H1 (cell line): ENCODE measurements around the gene CD300H. TPM values are rescaled to one million over a fixed set of nuclear protein-coding genes. Genes with fewer than 3 reads are reported as not detected.

Experiments
- CHD7 ChIP-seq: fragments of 300-600 bp; sonication (generic); IDR thresholded peaks from 2 replicates; pipeline ENCODE4 v1.7.1; 2012; ENCODE audit warnings: low read length, moderate library complexity, mild to moderate bottlenecking, inconsistent platforms; ENCODE audit not compliant: insufficient replicate concordance
- KDM1A ChIP-seq: fragments of 200-600, 300-600 bp; sonication (generic); IDR thresholded peaks from 2 replicates; pipeline ENCODE4 v1.7.1; 2016; ENCODE audit warnings: mild to moderate bottlenecking, low read length, borderline replicate concordance
- KDM4A ChIP-seq: IDR thresholded peaks from one replicate; pipeline ENCODE4 v1.7.1; 2012; ENCODE audit warnings: low read depth, mild to moderate bottlenecking, moderate library complexity, low read length, inconsistent platforms; ENCODE audit not compliant: severe bottlenecking
- POLR2AphosphoS5 ChIP-seq: IDR thresholded peaks from 2 replicates; pipeline ENCODE4 v1.6.1; 2011; ENCODE audit warnings: low read depth, low read length
- RAD21 ChIP-seq, 2 experiments: IDR thresholded peaks in 1 of 2; conservative IDR thresholded peaks in 1 of 2; 2 replicates each; pipeline ENCODE4 v1.6.1; 2011; ENCODE audit warnings: low read depth in 2 of 2, low read length in 2 of 2, improper control_type of control experiment in 1 of 2, inconsistent platforms in 1 of 2, mild to moderate bottlenecking in 1 of 2, moderate library complexity in 1 of 2
- RFX5 ChIP-seq: IDR thresholded peaks from 2 replicates; pipeline ENCODE4 v1.6.1; 2011; ENCODE audit warnings: low read depth, low read length, improper control_type of control experiment, borderline replicate concordance
- polyA plus RNA-seq, 7 experiments: library from polyadenylated mRNA; depleted of rRNA in 3 of 7; stranded (reverse) in 5 of 7; unstranded in 2 of 7; fragments of >200 nt in 5 of 7; fragments of 200-250 nt in 2 of 7; gene quantifications; 1 replicate in 5 of 7; 2 replicates in 1 of 7; 4 replicates in 1 of 7; pipeline versions ENCODE4 v1.2.1 to v1.2.3, GENCODE V29; 2011 to 2013; ENCODE audit warnings: missing spikeins in 2 of 7, mixed read lengths in 2 of 7
- total RNA-seq: library from RNA; stranded (reverse); fragmentation: NEBNext Ultra II Directional; extraction: Animal tissue kit (Norgen Biotek cat#: 25700); gene quantifications from 2 replicates; pipeline ENCODE4 v1.2.1, GENCODE V29; 2021

Gene CD300H
- total and polyA plus RNA-seq, 2 of the 8 experiments (the other 6 are each of a cell fraction or from before 2014, with no cell fraction given), result not detected

- TF ChIP-seq KDM4A (no peak), RFX5 (no peak), CHD7 (no peak), KDM1A (no peak), RAD21 (IDR thresholded peaks at IDR 0.05 in 1 of 2, conservative IDR thresholded peaks at IDR 0.05 in 1 of 2; ENCODE audit: low read depth in 2 of 2, low read length in 2 of 2) (no peak), POLR2AphosphoS5 (no peak)
These were observed 39.9 kb upstream of the CD300H start (continued) for GRCh38 chr17:74607221-74607620.
